ENCODE data around the gene MZT2A.
A peak's percentile ranks its signal among the peaks of the same experiment; 100 is the strongest.
"Not testable (repeated sequence)": the region's sequence is repeated elsewhere in the genome, so short reads cannot be mapped to it uniquely, and the experiment has no call there.

The MZT2A gene

GRCh38 chr2:131519871-131520470 is 27.8 kb upstream of the MZT2A start:
- not testable (repeated sequence) for DNase-seq

- DNase-seq = no peak
These were observed 27.3 kb upstream of the MZT2A start for GRCh38 chr2:131519466-131519865.

GRCh38 chr2:131518531-131518930 is 26.3 kb upstream of the MZT2A start:
- DNase-seq = not testable (repeated sequence)

- not testable (repeated sequence) for DNase-seq
These were observed 25.7 kb upstream of the MZT2A start for GRCh38 chr2:131517856-131518255.

GRCh38 chr2:131517106-131517831 is 25.1 kb upstream of the MZT2A start:
- DNase-seq = no peak

GRCh38 chr2:131516621-131517020 is 24.4 kb upstream of the MZT2A start:
- DNase-seq = not testable (repeated sequence)

GRCh38 chr2:131516011-131516410 is 23.8 kb upstream of the MZT2A start:
- DNase-seq = no peak

GRCh38 chr2:131515235-131515634 is 23.0 kb upstream of the MZT2A start:
- not testable (repeated sequence) for DNase-seq

GRCh38 chr2:131514408-131515166 is 22.4 kb upstream of the MZT2A start:
- not testable (repeated sequence) for DNase-seq

- not testable (repeated sequence) for DNase-seq
These were observed 20.0 kb upstream of the MZT2A start for GRCh38 chr2:131511969-131512870.

GRCh38 chr2:131511291-131511968 is 19.2 kb upstream of the MZT2A start:
- DNase-seq = not testable (repeated sequence)

- no peak for DNase-seq
These were observed 17.4 kb upstream of the MZT2A start for GRCh38 chr2:131509615-131510014.

GRCh38 chr2:131504082-131504750 is 12.0 kb upstream of the MZT2A start:
- DNase-seq = not testable (repeated sequence)

- not testable (repeated sequence) for DNase-seq
These were observed 11.4 kb upstream of the MZT2A start for GRCh38 chr2:131503587-131503986.

- not testable (repeated sequence) for DNase-seq
These were observed 6.2 kb upstream of the MZT2A start for GRCh38 chr2:131498321-131498973.

GRCh38 chr2:131495506-131495905 is 3.3 kb upstream of the MZT2A start:
- DNase-seq = not testable (repeated sequence)

GRCh38 chr2:131493199-131493968 is 1.2 kb upstream of the MZT2A start:
- DNase-seq = no peak

- peak; percentile 93 for DNase-seq
These were observed 411 bp upstream of the MZT2A start for GRCh38 chr2:131492418-131493198.

GRCh38 chr2:131491469-131491836 is 744 bp downstream of the MZT2A start:
- DNase-seq = not testable (repeated sequence)
